Astrocyte of the spinal cord (primary cell): ENCODE measurements around the gene PJA2.
"Not testable (repeated sequence)": the region's sequence is repeated elsewhere in the genome, so short reads cannot be mapped to it uniquely, and the experiment has no call there.

Experiments
- DNase-seq: peaks from one replicate; pipeline ENCODE4 v3.0.0; 2011; ENCODE audit warnings: low read depth, low spot score
- H3K4me3 ChIP-seq: 2 replicates; pipeline ENCODE4 v1.5.1; 2011; ENCODE audit warnings: low read depth, mild to moderate bottlenecking, low read length, moderate library complexity
- CTCF ChIP-seq: IDR thresholded peaks from 2 replicates; pipeline ENCODE4 v1.5.1; 2012; ENCODE audit warnings: low read depth, mild to moderate bottlenecking, low read length, inconsistent platforms
- in situ Hi-C: cut with HindIII; loops from 2 replicates; pipeline ENCODE4 v1.10.0; 2017; ENCODE audit warnings: low sequenced_read_pairs

Gene PJA2

GRCh38 chr5:109297900-109298299, 111.9 kb downstream of the PJA2 start:
- in situ Hi-C loops: no loop called here
- DNase-seq: no peak
- no peak for TF ChIP-seq CTCF
- H3K4me3 ChIP-seq: no peak overlapping the region

GRCh38 chr5:109291090-109291489, 118.7 kb downstream of the PJA2 start:
- no peak overlapping the region for H3K4me3 ChIP-seq
- TF ChIP-seq CTCF: no peak
- in situ Hi-C loops: no loop called here
- DNase-seq: no peak

- in situ Hi-C loops: no loop called here
- DNase-seq: no peak
- no peak overlapping the region for H3K4me3 ChIP-seq
- no peak for TF ChIP-seq CTCF
Observed at GRCh38 chr5:109290231-109290630, 119.5 kb downstream of the PJA2 start.

- in situ Hi-C loops, DNase-seq, H3K4me3 ChIP-seq: not testable (repeated sequence)
Observed at GRCh38 chr5:109286628-109287027, 123.1 kb downstream of the PJA2 start.
